ENCODE data around the gene KL. TPM values are rescaled to one million over a fixed set of nuclear protein-coding genes. Genes with fewer than 3 reads are reported as not detected.

Gene KL
- polyA plus RNA-seq, 1 donor (not counting 4 experiments of a cell fraction or from before 2014, with no cell fraction given): not detected

DNA sequence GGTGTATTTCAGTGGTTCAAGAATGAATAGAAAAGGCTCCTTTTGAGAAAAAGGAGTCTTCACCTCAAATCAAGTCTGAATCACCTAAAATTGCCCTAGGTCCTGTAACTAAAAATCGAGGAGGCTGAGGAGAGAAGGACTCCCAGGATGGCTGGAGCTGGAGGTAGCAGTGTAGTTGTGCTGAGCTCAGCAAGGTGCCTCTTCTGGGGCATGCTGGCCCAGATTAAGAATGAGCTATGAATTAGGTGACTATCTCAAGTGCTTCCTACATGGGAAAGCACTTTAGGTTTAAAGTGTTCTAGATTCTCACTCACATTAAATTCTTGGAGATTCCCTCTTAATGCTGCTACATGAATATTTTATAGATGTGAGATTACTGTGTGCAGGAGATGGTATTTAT, 28.8 kb upstream of the KL start:
- no peak overlapping the region for H3K27ac ChIP-seq (ENCODE audit: control insufficient read depth, insufficient read depth, low read length)
- no peak overlapping the region for H2AFZ ChIP-seq (ENCODE audit: control insufficient read depth, low read length)
- no peaks in the 10 kb centered on the region for H3K9me1 ChIP-seq (ENCODE audit: control insufficient read depth, extremely low read depth, insufficient read depth, low read length)
- H3K27me3 ChIP-seq (ENCODE audit: control insufficient read depth, extremely low read depth, insufficient read depth, low read length): peaks cover 5% of the 10 kb centered on the region
- dilution Hi-C loops (cut with MboI; ENCODE audit: extremely low pct_ligation_motif_present, low sequenced_read_pairs): no loop called here
- no peak for TF ChIP-seq EZH2 (IDR thresholded peaks at IDR 0.05; ENCODE audit: low read length)
- TF ChIP-seq, protein P1, sequence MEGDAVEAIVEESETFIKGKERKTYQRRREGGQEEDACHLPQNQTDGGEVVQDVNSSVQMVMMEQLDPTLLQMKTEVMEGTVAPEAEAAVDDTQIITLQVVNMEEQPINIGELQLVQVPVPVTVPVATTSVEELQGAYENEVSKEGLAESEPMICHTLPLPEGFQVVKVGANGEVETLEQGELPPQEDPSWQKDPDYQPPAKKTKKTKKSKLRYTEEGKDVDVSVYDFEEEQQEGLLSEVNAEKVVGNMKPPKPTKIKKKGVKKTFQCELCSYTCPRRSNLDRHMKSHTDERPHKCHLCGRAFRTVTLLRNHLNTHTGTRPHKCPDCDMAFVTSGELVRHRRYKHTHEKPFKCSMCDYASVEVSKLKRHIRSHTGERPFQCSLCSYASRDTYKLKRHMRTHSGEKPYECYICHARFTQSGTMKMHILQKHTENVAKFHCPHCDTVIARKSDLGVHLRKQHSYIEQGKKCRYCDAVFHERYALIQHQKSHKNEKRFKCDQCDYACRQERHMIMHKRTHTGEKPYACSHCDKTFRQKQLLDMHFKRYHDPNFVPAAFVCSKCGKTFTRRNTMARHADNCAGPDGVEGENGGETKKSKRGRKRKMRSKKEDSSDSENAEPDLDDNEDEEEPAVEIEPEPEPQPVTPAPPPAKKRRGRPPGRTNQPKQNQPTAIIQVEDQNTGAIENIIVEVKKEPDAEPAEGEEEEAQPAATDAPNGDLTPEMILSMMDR (optimal IDR thresholded peaks at IDR 0.05 in 1 of 3, IDR thresholded peaks at IDR 0.05 in 1 of 3, conservative IDR thresholded peaks at IDR 0.05 in 1 of 3; ENCODE audit: extremely low read depth in 1 of 3, insufficient read depth in 2 of 3, low read length in 3 of 3): no peak
- no peaks in the 10 kb centered on the region for H3K36me3 ChIP-seq (ENCODE audit: control insufficient read depth in 2 of 2, extremely low read depth in 1 of 2, insufficient read depth in 2 of 2, low read length in 2 of 2)
- no peaks in the 10 kb centered on the region for H3K79me2 ChIP-seq (ENCODE audit: control insufficient read depth, insufficient read depth, low read length)
- H3K4me2 ChIP-seq (ENCODE audit: control insufficient read depth, extremely low read depth, insufficient read depth, low read depth, low read length): no peak overlapping the region
- FAIRE-seq: no peak
- no peak overlapping the region for H3K4me3 ChIP-seq (ENCODE audit: control insufficient read depth in 2 of 3, extremely low read depth in 1 of 3, insufficient read depth in 2 of 3, low read depth in 1 of 3, low read length in 3 of 3)
- no peaks in the 10 kb centered on the region for H4K20me1 ChIP-seq (ENCODE audit: control insufficient read depth, extremely low read depth, insufficient read depth, low read length)
- no peak overlapping the region for H3K9ac ChIP-seq (ENCODE audit: control insufficient read depth, extremely low read depth, insufficient read depth, low read length)
- H3K4me1 ChIP-seq (ENCODE audit: control insufficient read depth, extremely low read depth, insufficient read depth, low read length): no peaks in the 10 kb centered on the region
- DNase-seq (ENCODE audit: low read depth, low spot score): no peak
- H3K9me3 ChIP-seq (ENCODE audit: control insufficient read depth, low read depth, low read length): no peaks in the 10 kb centered on the region

DNA sequence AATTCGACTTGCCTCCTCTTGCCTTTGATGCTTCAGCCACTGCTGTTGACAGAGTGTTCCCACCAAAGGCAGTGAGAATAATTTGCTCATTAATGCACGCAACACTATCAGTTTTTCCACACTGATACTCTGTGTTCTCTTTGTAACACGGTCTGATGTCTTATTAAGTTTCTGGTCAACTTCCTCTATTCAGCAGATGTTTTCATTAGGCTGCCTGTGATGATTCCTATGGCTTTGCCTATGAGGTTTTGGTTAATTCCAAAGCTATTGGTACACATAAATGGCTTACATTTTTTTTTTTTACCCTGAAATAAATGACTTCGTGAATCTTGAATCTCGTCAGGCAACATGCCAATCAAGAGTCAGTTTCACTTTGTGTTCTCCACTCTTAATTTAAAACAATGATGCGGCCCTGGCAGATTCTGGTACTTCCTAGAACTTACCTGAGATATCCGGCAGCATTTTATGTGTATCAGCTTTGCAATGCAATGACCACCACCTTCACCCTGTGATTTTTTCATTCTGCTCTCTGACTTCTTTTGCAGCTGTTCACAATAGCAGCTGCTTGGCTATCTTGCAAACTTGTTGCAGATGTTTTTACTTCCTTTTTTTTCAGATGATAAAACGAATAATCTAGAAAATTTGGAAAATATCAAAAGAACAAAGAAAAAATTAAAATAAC, 27.5 kb upstream of the KL start:
- no peaks in the 10 kb centered on the region for H3K4me1 ChIP-seq (ENCODE audit: control insufficient read depth, extremely low read depth, insufficient read depth, low read length)
- no peak overlapping the region for H3K4me3 ChIP-seq (ENCODE audit: control insufficient read depth in 2 of 3, extremely low read depth in 1 of 3, insufficient read depth in 2 of 3, low read depth in 1 of 3, low read length in 3 of 3)
- H3K27me3 ChIP-seq (ENCODE audit: control insufficient read depth, extremely low read depth, insufficient read depth, low read length): peaks cover 5% of the 10 kb centered on the region
- no peak overlapping the region for H3K4me2 ChIP-seq (ENCODE audit: control insufficient read depth, extremely low read depth, insufficient read depth, low read depth, low read length)
- no peaks in the 10 kb centered on the region for H3K79me2 ChIP-seq (ENCODE audit: control insufficient read depth, insufficient read depth, low read length)
- no peak for TF ChIP-seq EZH2 (IDR thresholded peaks at IDR 0.05; ENCODE audit: low read length)
- TF ChIP-seq, protein P1 (optimal IDR thresholded peaks at IDR 0.05 in 1 of 3, IDR thresholded peaks at IDR 0.05 in 1 of 3, conservative IDR thresholded peaks at IDR 0.05 in 1 of 3; ENCODE audit: extremely low read depth in 1 of 3, insufficient read depth in 2 of 3, low read length in 3 of 3): no peak
- FAIRE-seq: no peak
- DNase-seq (ENCODE audit: low read depth, low spot score): no peak
- no peak overlapping the region for H2AFZ ChIP-seq (ENCODE audit: control insufficient read depth, low read length)
- no peaks in the 10 kb centered on the region for H3K9me3 ChIP-seq (ENCODE audit: control insufficient read depth, low read depth, low read length)
- no peaks in the 10 kb centered on the region for H3K36me3 ChIP-seq (ENCODE audit: control insufficient read depth in 2 of 2, extremely low read depth in 1 of 2, insufficient read depth in 2 of 2, low read length in 2 of 2)
- no peaks in the 10 kb centered on the region for H4K20me1 ChIP-seq (ENCODE audit: control insufficient read depth, extremely low read depth, insufficient read depth, low read length)
- H3K9ac ChIP-seq (ENCODE audit: control insufficient read depth, extremely low read depth, insufficient read depth, low read length): no peak overlapping the region
- H3K9me1 ChIP-seq (ENCODE audit: control insufficient read depth, extremely low read depth, insufficient read depth, low read length): no peaks in the 10 kb centered on the region
- dilution Hi-C loops (cut with MboI; ENCODE audit: extremely low pct_ligation_motif_present, low sequenced_read_pairs): no loop called here
- H3K27ac ChIP-seq (ENCODE audit: control insufficient read depth, insufficient read depth, low read length): no peak overlapping the region
